Mesenchymal stem cell (in vitro differentiated cells and primary cell): ENCODE data around the gene FOXP1.

Source experiments
- DNase-seq: peaks from one replicate; pipeline ENCODE4 v3.0.0-alpha.2; 2013
- H2AFZ ChIP-seq: one replicate; pipeline ENCODE4 v1.6.1; 2013; ENCODE audit warnings: low read depth, mild to moderate bottlenecking, control low read depth, inconsistent platforms, low read length, moderate library complexity
- H2AK5ac ChIP-seq: 2 replicates; pipeline ENCODE4 v1.6.1; 2013; ENCODE audit warnings: low read length, moderate library complexity, mild to moderate bottlenecking, inconsistent platforms; ENCODE audit not compliant: severe bottlenecking
- H2BK120ac ChIP-seq: one replicate; pipeline ENCODE4 v1.6.1; 2013; ENCODE audit warnings: low read depth, mild to moderate bottlenecking, inconsistent platforms, low read length, moderate library complexity
- H2BK12ac ChIP-seq, 2 experiments: one replicate each; pipeline ENCODE4 v1.6.1; 2013; ENCODE audit warnings: inconsistent platforms in 2 of 2, low read length in 2 of 2, mild to moderate bottlenecking in 2 of 2, moderate library complexity in 2 of 2, control low read depth in 1 of 2
- H2BK15ac ChIP-seq: one replicate; pipeline ENCODE4 v1.6.1; 2013; ENCODE audit warnings: mild to moderate bottlenecking, low read depth, inconsistent platforms; ENCODE audit not compliant: poor library complexity, severe bottlenecking
- H2BK5ac ChIP-seq: 2 replicates; pipeline ENCODE4 v1.6.1; 2013; ENCODE audit warnings: low read depth, mild to moderate bottlenecking, low read length, control low read depth, inconsistent platforms; ENCODE audit not compliant: poor library complexity, severe bottlenecking
- H3K14ac ChIP-seq, 2 experiments: one replicate each; pipeline ENCODE4 v1.6.1; 2013; ENCODE audit warnings: inconsistent platforms in 2 of 2, low read length in 2 of 2, control low read depth in 1 of 2, mild to moderate bottlenecking in 1 of 2, moderate library complexity in 1 of 2
- H3K18ac ChIP-seq, 2 experiments: one replicate each; pipeline ENCODE4 v1.6.1; 2013; ENCODE audit warnings: inconsistent platforms in 2 of 2, low read length in 2 of 2, control low read depth in 1 of 2, low read depth in 1 of 2, mild to moderate bottlenecking in 1 of 2
- H3K23ac ChIP-seq, 2 experiments: one replicate each; pipeline ENCODE4 v1.6.1; 2013; ENCODE audit warnings: inconsistent platforms in 2 of 2, low read length in 2 of 2, mild to moderate bottlenecking in 2 of 2, moderate library complexity in 2 of 2, control low read depth in 1 of 2
- H3K27ac ChIP-seq: 2 replicates; pipeline ENCODE4 v1.5.1; 2013; ENCODE audit warnings: mild to moderate bottlenecking, moderate library complexity, low read length, control low read depth, inconsistent platforms; ENCODE audit not compliant: poor library complexity, severe bottlenecking
- H3K27me3 ChIP-seq, 2 experiments: 2 replicates each; pipeline versions ENCODE4 v1.6.1 to v1.7.0; 2013; ENCODE audit warnings: low read length in 2 of 2, mild to moderate bottlenecking in 2 of 2, moderate library complexity in 2 of 2, control low read depth in 1 of 2, inconsistent platforms in 1 of 2; ENCODE audit not compliant: control insufficient read depth in 1 of 2, insufficient read depth in 1 of 2
- H3K36me3 ChIP-seq, 2 experiments: 2 replicates each; pipeline versions ENCODE4 v1.6.1 to v1.7.0; 2013; ENCODE audit warnings: low read length in 2 of 2, control low read depth in 1 of 2, inconsistent platforms in 1 of 2, low read depth in 1 of 2, mild to moderate bottlenecking in 1 of 2; ENCODE audit not compliant: insufficient read depth in 2 of 2, control insufficient read depth in 1 of 2
- H3K4ac ChIP-seq, 2 experiments: one replicate each; pipeline ENCODE4 v1.6.1; 2013; ENCODE audit warnings: inconsistent platforms in 2 of 2, low read length in 2 of 2, mild to moderate bottlenecking in 2 of 2, moderate library complexity in 2 of 2, control low read depth in 1 of 2, low read depth in 1 of 2
- H3K4me1 ChIP-seq: 2 replicates; pipeline ENCODE4 v1.6.1; 2013; ENCODE audit warnings: low read depth, low read length, control low read depth; ENCODE audit not compliant: control insufficient read depth, insufficient read depth
- H3K4me2 ChIP-seq: 2 replicates; pipeline ENCODE4 v1.6.1; 2013; ENCODE audit warnings: low read length, mild to moderate bottlenecking, inconsistent platforms; ENCODE audit not compliant: poor library complexity, severe bottlenecking
- H3K4me3 ChIP-seq, 2 experiments: 2 replicates each; pipeline versions ENCODE4 v1.5.1 to v1.7.0; 2013; ENCODE audit warnings: low read length in 2 of 2, mild to moderate bottlenecking in 2 of 2, control low read depth in 1 of 2, low read depth in 1 of 2; ENCODE audit not compliant: insufficient read depth in 1 of 2
- H3K79me1 ChIP-seq: replicated peaks from 2 replicates; pipeline ENCODE4 v1.6.1; 2013; ENCODE audit warnings: mild to moderate bottlenecking, control low read depth, low read length, inconsistent platforms; ENCODE audit not compliant: poor library complexity, severe bottlenecking
- H3K9ac ChIP-seq: 2 replicates; pipeline ENCODE4 v1.7.0; 2013; ENCODE audit warnings: mild to moderate bottlenecking, low read length, moderate library complexity
- H3K9me3 ChIP-seq: 2 replicates; pipeline ENCODE4 v1.7.0; 2013; ENCODE audit warnings: mild to moderate bottlenecking, low read length; ENCODE audit not compliant: control insufficient read depth
- H4K8ac ChIP-seq: one replicate; pipeline ENCODE4 v1.6.1; 2013; ENCODE audit warnings: inconsistent platforms, mild to moderate bottlenecking, low read length, moderate library complexity
- H4K91ac ChIP-seq: one replicate; pipeline ENCODE4 v1.6.1; 2013; ENCODE audit warnings: mild to moderate bottlenecking, low read length, inconsistent platforms
- WGBS: methylation state at CpG from one replicate; pipeline ENCODE4 v1.1.7; 2013; ENCODE audit warnings: mixed read lengths; 5-methylcytosine and 5-hydroxymethylcytosine counted together

The FOXP1 gene

GRCh38 chr3:71392251-71392650 is 191.3 kb downstream of the FOXP1 start:
- Histone ChIP-seq H3K27me3 (no peaks in the 10 kb centered on the region), H2BK120ac (no peak overlapping the region), H3K14ac (no peak overlapping the region), H3K4me3 (no peak overlapping the region), H3K36me3 (no peaks in the 10 kb centered on the region), H3K9ac (no peak overlapping the region), H4K91ac (no peak overlapping the region), H2BK15ac (no peak overlapping the region), H2AFZ (no peak overlapping the region), H3K9me3 (no peaks in the 10 kb centered on the region), H2AK5ac (no peak overlapping the region), H4K8ac (no peak overlapping the region), H3K4ac (no peak overlapping the region), H2BK5ac (no peak overlapping the region), H3K4me2 (no peak overlapping the region), H3K23ac (no peak overlapping the region), H2BK12ac (no peak overlapping the region), H3K27ac (no peak overlapping the region), H3K18ac (no peak overlapping the region), H3K79me1 (peaks cover 19% of the 10 kb centered on the region), H3K4me1 (peaks cover 4% of the 10 kb centered on the region)
- no peak for DNase-seq
- WGBS, result no CpG with 5 or more reads among the region's 2 CpGs

- Histone ChIP-seq H3K18ac (no peak overlapping the region), H2BK15ac (no peak overlapping the region), H3K79me1 (peaks cover 17% of the 10 kb centered on the region), H3K9me3 (no peaks in the 10 kb centered on the region), H3K27ac (no peak overlapping the region), H3K4me3 (no peak overlapping the region), H3K4me1 (peaks cover 4% of the 10 kb centered on the region), H3K36me3 (no peaks in the 10 kb centered on the region), H3K9ac (no peak overlapping the region), H3K14ac (no peak overlapping the region), H3K4ac (peak overlapping the region in 1 of 2 experiments; percentile 15), H4K8ac (no peak overlapping the region), H3K27me3 (no peaks in the 10 kb centered on the region), H3K4me2 (no peak overlapping the region), H4K91ac (no peak overlapping the region), H3K23ac (no peak overlapping the region), H2AK5ac (no peak overlapping the region), H2BK120ac (no peak overlapping the region), H2BK5ac (no peak overlapping the region), H2AFZ (no peak overlapping the region), H2BK12ac (no peak overlapping the region)
- DNase-seq, result no peak
- WGBS, result 85% methylated on average over 7 of the region's 7 CpGs
Measured at GRCh38 chr3:71391361-71391760, 192.2 kb downstream of the FOXP1 start.

GRCh38 chr3:71389911-71390573 is 193.5 kb downstream of the FOXP1 start:
- peak overlapping the region in 1 of 2 experiments; percentile 5 for H3K18ac ChIP-seq
- H2BK12ac ChIP-seq, result peak overlapping the region in 1 of 2 experiments; percentile 31
- H3K9me3 ChIP-seq, result no peaks in the 10 kb centered on the region
- no peaks in the 10 kb centered on the region for H3K36me3 ChIP-seq
- H3K23ac ChIP-seq, result no peak overlapping the region
- peak overlapping the region; percentile 35 for H3K27ac ChIP-seq
- no peak overlapping the region for H4K91ac ChIP-seq
- H2BK15ac ChIP-seq, result no peak overlapping the region
- no peak overlapping the region for H3K14ac ChIP-seq
- peaks cover 6% of the 10 kb centered on the region for H3K4me1 ChIP-seq
- no peaks in the 10 kb centered on the region for H3K27me3 ChIP-seq
- H2AK5ac ChIP-seq, result no peak overlapping the region
- peaks cover 22% of the 10 kb centered on the region for H3K79me1 ChIP-seq
- H4K8ac ChIP-seq, result no peak overlapping the region
- H3K4ac ChIP-seq, result peak overlapping the region in 1 of 2 experiments; percentile 4
- 76% methylated on average over 9 of the region's 9 CpGs for WGBS
- H2AFZ ChIP-seq, result no peak overlapping the region
- H3K9ac ChIP-seq, result no peak overlapping the region
- H2BK5ac ChIP-seq, result no peak overlapping the region
- peak; percentile 21 for DNase-seq
- no peak overlapping the region for H3K4me2 ChIP-seq
- H3K4me3 ChIP-seq, result no peak overlapping the region
- no peak overlapping the region for H2BK120ac ChIP-seq

- no peak overlapping the region for H3K27ac ChIP-seq
- no peak overlapping the region for H3K14ac ChIP-seq
- no peak overlapping the region for H2AFZ ChIP-seq
- H3K4ac ChIP-seq, result no peak overlapping the region
- H3K4me1 ChIP-seq, result peaks cover 6% of the 10 kb centered on the region
- DNase-seq, result no peak
- no peak overlapping the region for H3K4me3 ChIP-seq
- H2BK120ac ChIP-seq, result no peak overlapping the region
- H3K79me1 ChIP-seq, result peaks cover 22% of the 10 kb centered on the region
- H4K8ac ChIP-seq, result no peak overlapping the region
- no peak overlapping the region for H3K9ac ChIP-seq
- WGBS, result 89% methylated on average over 3 of the region's 10 CpGs
- H3K23ac ChIP-seq, result no peak overlapping the region
- no peak overlapping the region for H3K18ac ChIP-seq
- H2BK5ac ChIP-seq, result no peak overlapping the region
- no peaks in the 10 kb centered on the region for H3K36me3 ChIP-seq
- no peaks in the 10 kb centered on the region for H3K27me3 ChIP-seq
- no peak overlapping the region for H2AK5ac ChIP-seq
- no peak overlapping the region for H3K4me2 ChIP-seq
- H2BK12ac ChIP-seq, result no peak overlapping the region
- no peak overlapping the region for H4K91ac ChIP-seq
- no peak overlapping the region for H2BK15ac ChIP-seq
- no peaks in the 10 kb centered on the region for H3K9me3 ChIP-seq
Measured at GRCh38 chr3:71389191-71389590, 194.3 kb downstream of the FOXP1 start.
